Fibroblast of skin of left quadriceps (primary cell): Measurements from ENCODE around the gene LATS2.

Experiments
- DNase-seq, 2 experiments: peaks; one replicate each; pipeline ENCODE4 v3.0.0-alpha.2; 2013; ENCODE audit warnings: low read depth in 2 of 2

Gene LATS2

GRCh38 chr13:21048901-21049698, 12.3 kb downstream of the LATS2 start:
- no peak for DNase-seq

DNA sequence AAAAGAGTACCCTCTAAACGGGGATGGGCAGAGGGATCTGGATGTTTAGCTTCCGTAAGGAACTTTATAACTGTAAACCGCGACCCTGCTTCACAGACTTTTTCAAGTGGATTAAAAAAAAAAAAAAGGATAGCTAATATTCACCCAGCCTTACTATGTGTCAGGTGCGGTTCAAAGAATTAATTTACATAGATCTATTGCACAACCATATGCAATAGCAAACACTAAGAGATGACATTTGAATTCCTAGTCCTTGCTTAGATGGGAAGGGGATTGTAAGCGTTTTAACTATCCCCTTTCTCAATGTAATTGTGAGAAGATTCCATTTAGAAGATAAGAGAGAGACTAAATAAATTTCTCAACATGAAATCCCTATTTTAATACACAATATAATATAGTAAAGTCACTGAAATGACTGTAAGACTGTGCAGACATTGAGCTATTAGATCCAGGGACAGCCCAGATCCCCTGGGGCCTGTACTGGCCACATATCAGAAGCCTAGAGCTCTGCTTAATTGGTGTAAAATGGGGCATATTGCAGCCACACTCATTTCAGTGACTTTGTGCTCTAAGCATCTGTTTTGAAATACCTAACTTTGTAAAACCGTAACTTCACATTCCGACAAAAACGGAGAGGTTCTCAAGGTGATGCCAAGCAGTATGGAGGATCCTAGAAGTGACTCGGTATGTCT, 13.6 kb downstream of the LATS2 start:
- no peak for DNase-seq

GRCh38 chr13:21047087-21047486, 14.3 kb downstream of the LATS2 start:
- no peak for DNase-seq

DNA sequence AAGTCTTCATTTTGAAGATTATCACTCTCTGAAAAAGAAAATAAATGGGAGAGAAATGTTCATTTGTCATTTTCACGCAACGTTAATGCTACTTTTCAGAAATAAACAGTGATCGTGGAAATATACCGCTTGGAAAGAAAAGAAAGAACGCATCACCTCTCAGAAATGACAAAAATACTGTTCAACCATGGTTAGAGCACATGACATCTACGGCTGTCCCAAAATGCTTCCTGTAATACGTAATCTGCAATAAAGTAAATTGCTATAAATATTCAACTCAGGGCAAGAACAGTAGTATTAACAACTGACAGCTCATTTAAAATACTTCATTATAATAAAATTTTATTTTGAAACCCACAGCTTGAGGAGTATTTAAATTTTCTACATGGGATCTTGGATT, 15.2 kb downstream of the LATS2 start:
- DNase-seq: no peak

- DNase-seq: no peak
Observed at GRCh38 chr13:21045100-21045499, 16.3 kb downstream of the LATS2 start.

DNA sequence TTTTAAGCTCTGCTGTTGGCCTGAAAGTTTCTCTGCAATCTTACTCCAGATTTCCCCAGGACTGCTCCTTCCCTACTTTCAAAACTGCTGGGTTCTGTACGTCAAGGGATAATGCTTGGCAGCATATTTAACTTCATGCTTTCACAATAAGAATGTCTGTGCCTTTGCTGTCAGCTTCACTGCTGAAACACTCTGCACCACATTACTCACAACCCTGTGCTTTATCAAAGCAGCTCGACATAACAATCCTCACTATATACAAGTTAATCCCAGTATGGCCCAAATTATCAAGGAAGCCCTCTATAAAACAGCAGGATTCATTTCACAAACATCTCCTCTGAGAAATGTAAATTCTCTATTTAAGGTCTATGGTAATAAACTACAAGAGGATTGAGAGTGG, 17.5 kb downstream of the LATS2 start:
- DNase-seq: peak; percentile 84 to 86

DNA sequence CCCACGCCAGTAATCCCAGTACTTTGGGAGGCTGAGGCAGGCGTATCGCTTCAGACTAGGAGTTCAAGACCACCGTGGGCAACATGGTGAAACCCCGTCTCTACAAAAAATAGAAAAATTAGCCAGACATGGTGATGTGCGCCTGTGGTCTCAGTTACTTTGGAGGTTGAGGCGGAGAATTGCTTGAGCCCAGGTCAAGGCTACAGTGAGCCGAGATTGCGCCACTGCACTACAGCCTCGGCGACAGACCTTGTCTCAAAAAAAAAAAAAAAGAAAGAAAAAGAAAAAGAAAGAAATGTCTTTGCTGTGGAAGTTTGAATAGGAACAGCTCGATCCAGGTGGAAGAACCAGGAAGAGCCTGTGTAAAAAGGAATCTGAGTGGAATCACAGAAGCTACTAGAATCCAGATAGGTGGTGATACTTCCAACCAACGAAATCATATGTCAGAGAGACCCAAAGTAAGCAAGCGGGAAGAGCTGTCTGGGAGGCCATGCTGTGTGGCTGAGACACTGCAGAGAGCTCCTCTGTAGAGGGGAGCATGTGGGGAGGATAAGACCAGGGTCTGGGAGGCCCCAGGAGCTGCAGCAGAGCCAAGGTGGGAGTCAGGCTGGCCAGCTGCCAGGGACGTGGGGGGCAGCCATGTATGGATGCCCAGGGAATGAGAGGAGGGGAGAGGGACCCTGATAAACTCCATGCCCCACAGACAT, 21.1 kb downstream of the LATS2 start:
- no peak for DNase-seq

- DNase-seq: no peak
Observed at GRCh38 chr13:21039097-21039800, 22.1 kb downstream of the LATS2 start.

DNA sequence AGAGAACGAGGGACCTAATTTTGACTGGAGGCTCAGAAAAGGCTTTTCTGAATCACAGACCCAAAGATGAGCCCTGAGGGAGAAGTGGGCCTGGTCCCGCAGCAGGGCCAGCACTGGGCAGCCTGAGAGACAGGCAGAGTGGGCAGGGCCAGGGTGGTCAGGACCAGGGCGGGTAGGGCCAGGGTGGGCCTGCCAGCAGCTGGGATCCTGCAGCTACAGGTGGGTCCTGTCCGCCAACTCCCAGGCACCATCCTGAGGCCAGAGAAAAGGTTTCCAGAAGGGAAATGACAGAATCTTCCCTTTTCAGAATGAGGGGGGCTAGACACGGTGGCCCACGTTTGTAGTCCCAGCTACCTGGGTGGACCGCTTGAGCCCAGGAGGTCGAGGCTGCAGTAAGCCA, 23.7 kb downstream of the LATS2 start:
- no peak for DNase-seq

DNA sequence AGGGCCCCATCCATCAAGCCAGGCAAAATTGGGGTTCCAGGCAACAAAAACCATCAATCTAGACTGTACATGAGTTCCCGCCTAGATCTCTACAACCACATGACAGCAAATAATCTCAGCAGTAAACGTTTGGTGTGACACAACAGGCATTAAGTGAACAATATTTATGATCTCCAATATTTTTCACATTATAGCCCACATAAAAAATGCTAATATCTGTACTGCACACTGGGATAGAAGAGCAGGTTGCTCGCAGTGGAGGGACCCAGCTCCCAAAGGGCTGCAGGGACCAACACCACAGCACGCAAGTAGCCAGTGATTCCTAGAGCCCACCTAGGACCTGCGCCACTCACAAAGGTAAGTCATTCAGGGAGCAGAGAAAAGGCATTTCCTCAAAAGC, 25.9 kb downstream of the LATS2 start:
- DNase-seq: no peak

DNA sequence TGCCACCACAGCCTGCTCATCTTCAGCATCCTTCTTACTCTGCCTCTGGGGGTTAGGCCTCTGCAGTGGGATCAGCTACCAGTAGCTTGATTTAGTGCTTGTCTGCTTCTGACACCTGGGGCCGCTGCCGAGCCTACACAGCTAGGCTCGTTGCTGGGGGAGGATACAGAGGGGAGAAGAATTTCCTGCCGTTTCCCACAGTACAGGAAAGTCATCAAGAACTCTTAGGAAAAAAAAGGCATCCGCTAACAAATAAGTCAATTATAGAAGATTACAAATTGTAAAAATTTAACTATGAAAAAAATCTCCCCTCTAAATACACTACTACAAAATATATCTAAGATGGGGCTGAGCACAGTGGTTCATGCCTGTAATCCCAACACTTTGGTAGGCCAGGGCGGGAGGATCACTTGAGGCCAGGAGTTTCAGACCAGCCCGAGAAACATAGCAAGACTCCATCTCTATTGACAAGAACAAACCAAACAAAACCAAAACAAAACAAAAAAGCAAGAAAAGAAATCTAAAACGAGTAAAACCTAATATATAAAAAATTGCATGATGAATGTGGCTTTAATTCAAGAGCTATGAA, 26.7 kb downstream of the LATS2 start:
- no peak for DNase-seq

- no peak for DNase-seq
Observed at GRCh38 chr13:21033856-21034602, 27.4 kb downstream of the LATS2 start.

- DNase-seq: no peak
Observed at GRCh38 chr13:21033212-21033840, 28.1 kb downstream of the LATS2 start.

DNA sequence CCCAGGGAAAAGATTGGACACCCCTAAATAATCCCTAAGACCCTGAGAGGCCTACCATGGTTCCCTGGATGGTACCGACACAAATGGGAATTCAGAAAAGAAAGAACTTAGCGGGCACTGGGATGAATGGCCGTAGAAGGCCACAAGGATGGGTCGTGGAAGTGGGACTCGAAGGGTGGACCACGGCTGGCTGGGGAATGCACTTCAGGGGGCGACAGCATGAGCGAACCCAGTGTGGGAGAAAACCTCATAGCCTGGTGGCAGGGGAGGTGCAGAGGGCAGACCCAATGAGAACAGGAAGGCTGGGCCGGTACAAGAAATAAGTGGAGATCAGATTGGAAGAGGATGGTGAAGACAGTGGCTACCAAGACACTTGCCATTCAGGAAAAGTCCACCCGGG, 28.7 kb downstream of the LATS2 start:
- no peak for DNase-seq

DNA sequence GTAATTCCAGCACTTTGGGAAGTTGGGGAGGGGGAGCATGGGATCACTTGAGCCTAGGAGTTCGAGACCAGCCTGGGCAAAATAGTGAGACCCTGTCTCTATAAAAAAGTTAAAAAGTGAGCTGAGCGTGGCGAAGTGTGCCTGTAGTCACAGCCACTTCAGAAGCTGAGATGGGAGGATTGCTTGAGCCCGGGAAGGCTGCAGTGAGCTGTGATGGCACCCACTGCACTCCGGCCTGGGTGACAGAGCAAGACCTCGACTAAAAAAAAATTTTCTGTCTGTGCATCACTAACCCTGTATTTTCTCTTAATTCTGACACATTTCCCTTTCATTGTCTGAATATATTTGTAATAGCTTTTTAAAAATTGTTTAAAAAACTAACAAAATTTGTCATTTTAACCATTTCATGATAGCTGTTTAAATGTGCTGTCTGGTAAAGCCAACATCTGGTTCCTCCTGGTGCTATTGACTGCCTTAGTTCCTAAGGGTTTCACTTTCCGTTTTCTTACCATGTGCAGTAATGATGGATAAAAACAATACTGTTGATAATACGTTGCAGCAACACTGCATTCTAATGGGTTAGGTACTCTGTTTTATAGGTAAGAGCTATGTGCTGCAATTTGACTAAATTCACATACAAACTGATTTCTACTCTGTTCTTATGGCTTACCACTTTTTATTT, 29.7 kb downstream of the LATS2 start:
- no peak for DNase-seq

DNA sequence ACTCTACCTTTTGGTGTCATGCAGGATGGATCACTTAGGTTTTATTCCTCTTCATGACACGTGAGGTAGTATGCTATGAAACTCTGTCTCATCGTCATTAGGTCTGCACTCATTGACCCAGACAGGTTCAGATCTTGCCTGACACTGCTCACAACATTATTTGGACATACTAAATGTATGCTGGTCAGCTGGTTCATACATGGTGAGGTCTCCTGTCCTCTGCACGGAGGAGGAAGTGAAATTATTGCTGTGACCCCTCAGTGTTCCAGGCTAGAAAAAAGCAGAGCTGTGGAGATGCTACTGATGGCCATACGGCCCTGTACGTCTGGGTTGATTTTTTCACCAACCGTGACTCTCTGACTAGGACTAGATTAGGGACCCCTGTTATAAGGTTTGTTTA, 35.8 kb downstream of the LATS2 start:
- DNase-seq: no peak

DNA sequence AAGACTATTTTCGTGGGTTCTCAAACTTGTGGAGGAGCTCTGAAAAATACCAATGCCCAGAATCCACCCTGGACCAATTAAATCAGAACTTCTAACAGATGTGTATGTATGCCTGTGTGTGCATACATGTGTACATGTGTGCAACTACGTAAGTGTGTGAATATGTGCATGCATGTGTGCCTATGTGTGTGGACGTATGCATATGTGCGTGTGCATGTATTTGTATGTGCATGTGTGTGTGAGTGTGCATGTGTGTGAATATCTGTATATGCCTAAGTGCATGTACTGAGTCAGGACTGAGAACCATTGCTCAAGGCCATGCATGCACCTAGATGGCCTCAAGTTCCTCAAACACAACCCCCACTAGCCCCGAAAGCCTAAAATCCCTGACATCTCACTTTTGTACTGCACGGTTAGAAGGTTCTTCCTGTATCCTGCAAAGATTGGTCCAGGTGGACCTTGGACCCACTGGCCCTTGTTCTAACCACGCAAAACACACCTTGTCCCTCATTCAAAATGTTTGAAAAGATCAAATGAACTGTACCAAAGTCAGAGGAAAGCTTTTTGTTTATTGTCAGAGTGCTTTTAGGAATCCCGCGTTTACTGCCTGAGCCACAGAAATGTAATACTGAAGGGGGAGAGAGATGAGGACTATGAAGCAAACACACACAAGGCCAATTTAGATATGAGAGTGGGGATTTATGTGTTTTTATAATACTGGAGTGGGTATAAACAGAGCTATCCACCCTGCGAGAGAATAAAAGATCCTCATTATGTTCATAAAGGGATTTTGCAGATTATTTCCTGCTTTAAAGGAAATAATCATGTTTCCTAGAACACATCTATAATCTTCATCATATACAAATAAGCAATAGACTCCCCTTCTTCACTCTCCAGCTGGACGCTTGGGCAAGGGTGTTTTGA, 39.1 kb downstream of the LATS2 start:
- DNase-seq: no peak

- DNase-seq: no peak
Observed at GRCh38 chr13:21020581-21020980, 40.8 kb downstream of the LATS2 start.

DNA sequence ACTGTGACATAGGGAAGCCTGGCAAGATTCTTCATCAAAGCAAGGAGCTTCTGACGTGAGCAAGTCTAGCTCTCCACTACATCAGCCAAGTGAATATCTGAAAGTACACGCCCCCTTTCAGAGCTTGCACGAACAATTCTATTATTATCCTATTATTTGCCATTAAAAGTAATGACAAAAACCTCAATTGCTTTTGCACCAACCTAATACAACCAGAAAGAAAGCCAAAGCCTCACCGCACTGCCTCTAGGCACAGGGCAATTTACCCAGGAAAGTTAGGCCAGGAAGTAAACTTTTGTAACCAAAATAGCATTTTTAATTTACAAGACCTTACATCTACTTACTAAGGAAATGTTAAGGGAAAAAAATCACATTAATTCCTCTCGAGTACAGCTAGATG, 41.2 kb downstream of the LATS2 start:
- DNase-seq: no peak
